ENCODE data around the gene PPP2R3B.

The PPP2R3B gene

DNA sequence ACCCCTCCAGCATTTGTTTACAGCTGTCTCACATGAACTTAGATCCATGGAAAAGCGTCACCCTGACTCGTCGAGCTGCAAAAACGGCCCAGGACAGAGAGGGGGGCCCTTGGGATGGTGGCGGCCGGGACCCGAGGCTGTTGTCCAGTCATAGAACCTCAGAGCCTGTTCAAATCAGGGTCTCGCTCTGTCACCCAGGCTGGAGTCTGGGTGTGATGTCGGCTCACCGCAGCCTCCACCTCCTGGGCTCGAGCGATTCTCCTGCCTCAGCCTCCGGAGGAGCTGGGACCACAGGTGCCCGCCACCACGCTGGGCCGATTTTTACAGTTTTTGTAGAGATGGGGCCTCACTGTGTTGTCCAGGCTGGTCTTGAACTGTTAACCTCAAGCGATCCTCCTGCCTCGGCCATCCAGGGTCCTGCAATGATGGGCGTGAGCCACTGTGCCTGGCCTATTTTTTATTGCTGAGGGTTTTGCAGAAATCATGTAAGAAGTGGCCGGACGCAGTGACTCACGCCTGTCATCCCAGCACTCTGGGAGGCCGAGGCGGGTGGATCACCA, 42.6 kb upstream of the PPP2R3B start:
- H2AFZ ChIP-seq (ENCODE audit: low read depth, low read length): no peak overlapping the region

DNA sequence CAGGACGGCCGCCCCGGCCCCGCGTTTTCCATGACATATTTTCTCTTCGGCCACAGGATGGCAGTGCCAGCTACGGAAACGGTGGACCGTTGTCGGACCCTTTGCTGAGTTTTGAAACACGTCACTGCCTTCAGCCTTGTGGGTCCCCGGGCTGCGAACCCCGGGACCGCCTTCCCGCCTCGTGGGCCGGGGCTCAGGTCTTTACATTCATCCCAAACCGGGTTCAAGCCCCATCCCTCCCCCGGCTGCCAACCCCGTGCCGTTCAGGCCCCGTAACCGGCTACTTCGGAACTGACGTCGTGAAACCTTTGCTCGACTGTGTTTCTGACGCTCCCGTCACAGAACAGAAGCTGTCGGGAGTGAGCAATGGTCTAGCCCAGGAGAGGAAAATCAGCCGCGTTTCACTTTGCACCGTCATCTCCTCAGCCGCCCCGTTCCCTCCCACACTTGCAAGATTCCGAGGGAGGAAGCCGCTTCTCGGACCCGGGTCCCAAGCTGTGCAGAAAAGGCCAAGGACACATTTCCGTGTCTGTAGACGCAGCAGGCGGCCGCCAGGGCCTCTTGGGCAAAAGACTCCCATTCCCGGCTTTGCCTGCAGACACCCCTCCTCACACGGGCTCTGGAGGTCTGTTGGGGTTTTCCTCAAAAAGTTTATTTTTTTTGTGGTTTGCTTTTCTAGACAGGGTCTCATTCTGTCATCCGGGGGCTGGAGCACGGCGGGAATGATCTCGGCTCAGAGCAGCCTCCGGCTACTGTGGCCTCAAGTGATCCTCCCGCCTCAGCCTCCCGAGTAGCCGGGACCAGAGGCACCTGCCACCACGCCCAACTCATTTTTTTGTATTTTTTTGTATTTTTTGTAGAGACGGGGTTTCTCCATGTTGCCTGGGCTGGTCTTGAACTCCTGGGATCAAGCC, 41.4 kb upstream of the PPP2R3B start:
- H3K27me3 ChIP-seq (ENCODE audit: insufficient read depth, low read length, poor library complexity): no peaks in the 10 kb centered on the region
- ATAC-seq (ENCODE audit: insufficient read depth, low read depth) (no peak), DNase-seq (no peak)
- H3K4me1 ChIP-seq (ENCODE audit: insufficient read depth, low read length): no peaks in the 10 kb centered on the region
- no peak overlapping the region for H3K4me2 ChIP-seq (ENCODE audit: insufficient read depth, low read length)
- H3K79me2 ChIP-seq (ENCODE audit: insufficient read depth, low read length): no peaks in the 10 kb centered on the region
- H3K9me3 ChIP-seq (ENCODE audit: insufficient read depth, low read length, severe bottlenecking): no peaks in the 10 kb centered on the region
- H3K27ac ChIP-seq (ENCODE audit: low read length): no peak overlapping the region
- H3K36me3 ChIP-seq (ENCODE audit: insufficient read depth, low read length): no peaks in the 10 kb centered on the region
- no peak overlapping the region for H2AFZ ChIP-seq (ENCODE audit: low read depth, low read length)
- no peaks in the 10 kb centered on the region for H4K20me1 ChIP-seq (ENCODE audit: insufficient read depth, low read length)
- H3K9ac ChIP-seq (ENCODE audit: low read depth, low read length): no peak overlapping the region
- TF ChIP-seq, protein P1, sequence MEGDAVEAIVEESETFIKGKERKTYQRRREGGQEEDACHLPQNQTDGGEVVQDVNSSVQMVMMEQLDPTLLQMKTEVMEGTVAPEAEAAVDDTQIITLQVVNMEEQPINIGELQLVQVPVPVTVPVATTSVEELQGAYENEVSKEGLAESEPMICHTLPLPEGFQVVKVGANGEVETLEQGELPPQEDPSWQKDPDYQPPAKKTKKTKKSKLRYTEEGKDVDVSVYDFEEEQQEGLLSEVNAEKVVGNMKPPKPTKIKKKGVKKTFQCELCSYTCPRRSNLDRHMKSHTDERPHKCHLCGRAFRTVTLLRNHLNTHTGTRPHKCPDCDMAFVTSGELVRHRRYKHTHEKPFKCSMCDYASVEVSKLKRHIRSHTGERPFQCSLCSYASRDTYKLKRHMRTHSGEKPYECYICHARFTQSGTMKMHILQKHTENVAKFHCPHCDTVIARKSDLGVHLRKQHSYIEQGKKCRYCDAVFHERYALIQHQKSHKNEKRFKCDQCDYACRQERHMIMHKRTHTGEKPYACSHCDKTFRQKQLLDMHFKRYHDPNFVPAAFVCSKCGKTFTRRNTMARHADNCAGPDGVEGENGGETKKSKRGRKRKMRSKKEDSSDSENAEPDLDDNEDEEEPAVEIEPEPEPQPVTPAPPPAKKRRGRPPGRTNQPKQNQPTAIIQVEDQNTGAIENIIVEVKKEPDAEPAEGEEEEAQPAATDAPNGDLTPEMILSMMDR (IDR thresholded peaks at IDR 0.05; ENCODE audit: borderline replicate concordance, extremely low read depth, low read length, poor library complexity, severe bottlenecking): no peak
- no peak for TF ChIP-seq EZH2 (IDR thresholded peaks at IDR 0.05; ENCODE audit: borderline replicate concordance, low read depth, low read length, severe bottlenecking)
- no peak overlapping the region for H3K4me3 ChIP-seq (ENCODE audit: low read depth in 1 of 2, low read length in 2 of 2)

More for the DNA sequence above, 42.6 kb upstream of the PPP2R3B start:
- DNase-seq (no peak), ATAC-seq (ENCODE audit: insufficient read depth, low read depth) (no peak)
- no peak overlapping the region for H3K9ac ChIP-seq (ENCODE audit: low read depth, low read length)
- no peaks in the 10 kb centered on the region for H3K36me3 ChIP-seq (ENCODE audit: insufficient read depth, low read length)
- no peaks in the 10 kb centered on the region for H3K79me2 ChIP-seq (ENCODE audit: insufficient read depth, low read length)
- no peak overlapping the region for H3K27ac ChIP-seq (ENCODE audit: low read length)
- H3K4me1 ChIP-seq (ENCODE audit: insufficient read depth, low read length): no peaks in the 10 kb centered on the region
- H3K27me3 ChIP-seq (ENCODE audit: insufficient read depth, low read length, poor library complexity): no peaks in the 10 kb centered on the region
- TF ChIP-seq, protein P1 (IDR thresholded peaks at IDR 0.05; ENCODE audit: borderline replicate concordance, extremely low read depth, low read length, poor library complexity, severe bottlenecking): no peak
- TF ChIP-seq EZH2 (IDR thresholded peaks at IDR 0.05; ENCODE audit: borderline replicate concordance, low read depth, low read length, severe bottlenecking): no peak
- no peak overlapping the region for H3K4me2 ChIP-seq (ENCODE audit: insufficient read depth, low read length)
- H3K9me3 ChIP-seq (ENCODE audit: insufficient read depth, low read length, severe bottlenecking): no peaks in the 10 kb centered on the region
- no peaks in the 10 kb centered on the region for H4K20me1 ChIP-seq (ENCODE audit: insufficient read depth, low read length)
- no peak overlapping the region for H3K4me3 ChIP-seq (ENCODE audit: low read depth in 1 of 2, low read length in 2 of 2)

DNA sequence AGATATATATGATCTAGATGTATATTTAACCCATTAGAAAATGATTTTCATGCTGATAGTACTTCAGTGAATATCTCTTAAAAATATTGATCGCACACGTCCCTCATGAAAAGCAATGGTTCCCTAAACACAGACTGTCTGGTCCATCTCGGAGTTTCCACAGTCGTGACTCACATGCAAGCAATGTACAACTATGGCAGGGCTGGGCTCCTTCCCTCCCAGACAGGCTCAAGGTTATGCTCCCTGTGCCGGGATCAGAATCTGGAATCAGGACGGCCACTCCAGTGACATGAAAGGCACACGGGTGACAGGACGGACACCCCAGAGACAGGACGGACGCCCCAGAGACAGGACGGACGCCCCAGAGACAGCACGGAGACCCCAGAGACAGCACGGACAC, 40.2 kb upstream of the PPP2R3B start:
- Histone ChIP-seq H3K4me1 (ENCODE audit: insufficient read depth, low read length) (no peaks in the 10 kb centered on the region), H2AFZ (ENCODE audit: low read depth, low read length) (no peak overlapping the region), H3K4me2 (ENCODE audit: insufficient read depth, low read length) (no peak overlapping the region), H3K9me3 (ENCODE audit: insufficient read depth, low read length, severe bottlenecking) (no peaks in the 10 kb centered on the region), H3K27me3 (ENCODE audit: insufficient read depth, low read length, poor library complexity) (no peaks in the 10 kb centered on the region), H4K20me1 (ENCODE audit: insufficient read depth, low read length) (no peaks in the 10 kb centered on the region), H3K4me3 (ENCODE audit: low read depth in 1 of 2, low read length in 2 of 2) (no peak overlapping the region), H3K9ac (ENCODE audit: low read depth, low read length) (no peak overlapping the region), H3K27ac (ENCODE audit: low read length) (no peak overlapping the region), H3K79me2 (ENCODE audit: insufficient read depth, low read length) (no peaks in the 10 kb centered on the region), H3K36me3 (ENCODE audit: insufficient read depth, low read length) (no peaks in the 10 kb centered on the region)
- TF ChIP-seq EZH2 (IDR thresholded peaks at IDR 0.05; ENCODE audit: borderline replicate concordance, low read depth, low read length, severe bottlenecking): no peak
- TF ChIP-seq, protein P1 (IDR thresholded peaks at IDR 0.05; ENCODE audit: borderline replicate concordance, extremely low read depth, low read length, poor library complexity, severe bottlenecking): no peak
- no peak for ATAC-seq (ENCODE audit: insufficient read depth, low read depth)
- DNase-seq: no peak

Data from DND-41 (cell line).